IPS-NIHi7 (cell line): ENCODE measurements around the gene ARHGEF37.

Source experiments
- DNase-seq: peaks from one replicate; pipeline ENCODE4 v3.0.0; 2012; ENCODE audit warnings: mixed read lengths; ENCODE audit errors: extremely low spot score

The ARHGEF37 gene

GRCh38 chr5:149674686-149675085 is 93.4 kb downstream of the ARHGEF37 start:
- DNase-seq, result no peak

DNA sequence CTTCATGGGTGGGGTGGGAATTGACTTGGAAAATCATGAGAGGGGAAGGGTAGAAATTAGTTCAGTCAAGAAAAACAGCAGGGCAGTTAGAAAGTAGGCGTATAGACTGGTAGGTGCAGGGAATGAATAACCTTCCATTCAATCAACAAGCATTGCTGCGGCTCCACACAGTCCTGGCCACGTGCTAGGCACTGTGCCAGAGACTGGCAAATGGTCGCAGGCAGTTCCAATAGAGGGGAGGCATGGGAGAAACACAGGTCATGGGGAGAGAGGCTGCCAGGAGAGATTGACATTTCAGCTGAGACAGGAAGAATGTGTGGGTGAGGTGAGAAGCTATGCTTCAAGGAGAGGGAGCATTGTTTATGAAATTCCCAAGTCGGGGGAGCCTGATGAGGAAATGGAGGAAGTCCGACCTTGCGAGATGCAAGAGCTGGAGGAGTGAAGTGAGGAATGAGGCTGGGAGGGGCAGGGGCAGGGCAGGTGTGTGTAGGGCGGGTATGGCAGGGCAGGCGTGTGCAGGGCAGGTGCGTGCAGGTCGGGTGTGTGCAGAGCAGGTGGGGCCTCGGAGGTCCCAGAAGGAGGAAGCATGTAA is 94.4 kb downstream of the ARHGEF37 start:
- DNase-seq, result no peak

GRCh38 chr5:149677731-149678130 is 96.4 kb downstream of the ARHGEF37 start:
- no peak for DNase-seq

DNA sequence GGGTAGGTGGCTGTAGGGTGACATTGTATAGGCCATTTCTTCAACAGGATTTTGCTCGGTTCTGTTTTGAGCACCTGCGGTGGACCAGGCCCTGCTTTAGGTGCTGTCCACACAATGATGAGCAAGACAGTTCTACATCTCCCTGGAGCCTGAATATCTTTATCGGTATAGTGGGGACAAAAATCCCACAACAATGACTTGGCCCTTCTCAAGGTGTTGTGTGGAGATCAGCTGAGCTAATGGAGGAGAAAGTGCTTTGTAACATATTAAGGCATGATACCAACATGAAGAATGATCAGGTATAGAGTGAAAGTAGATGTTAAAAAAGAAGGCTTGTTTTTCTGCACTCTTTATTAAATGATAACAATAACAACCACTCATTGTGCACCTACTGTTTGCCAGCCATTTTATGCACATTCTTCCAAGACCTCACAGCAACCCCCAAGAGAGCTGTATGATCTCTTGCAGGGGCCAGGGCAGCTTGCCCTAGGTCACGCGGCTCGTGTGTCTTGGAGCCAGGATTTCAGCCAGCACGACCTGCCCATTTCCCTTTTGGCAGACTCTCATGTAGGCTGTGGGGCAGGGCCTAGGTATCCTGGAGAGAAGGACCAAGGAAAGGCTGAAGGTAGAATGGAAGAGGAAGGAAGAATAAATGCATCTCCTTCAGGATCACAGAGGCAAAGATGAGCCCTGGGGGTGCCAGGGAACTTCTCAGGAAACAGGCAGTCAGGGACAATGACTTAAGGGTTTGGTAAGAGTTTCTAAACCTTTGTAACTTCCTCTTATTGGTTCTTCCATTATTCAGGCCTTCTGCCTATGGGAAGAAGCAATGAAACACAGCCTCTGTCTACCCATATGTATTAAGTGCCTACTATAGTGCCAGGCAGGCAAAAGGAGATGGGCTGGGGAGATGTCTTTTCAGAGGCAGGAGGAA is 98.8 kb downstream of the ARHGEF37 start:
- no peak for DNase-seq

- no peak for DNase-seq
Measured at GRCh38 chr5:149680810-149681221, 99.5 kb downstream of the ARHGEF37 start.

GRCh38 chr5:149681252-149681651 is 100.0 kb downstream of the ARHGEF37 start:
- DNase-seq, result no peak

GRCh38 chr5:149681922-149682321 is 100.6 kb downstream of the ARHGEF37 start:
- DNase-seq, result no peak

DNA sequence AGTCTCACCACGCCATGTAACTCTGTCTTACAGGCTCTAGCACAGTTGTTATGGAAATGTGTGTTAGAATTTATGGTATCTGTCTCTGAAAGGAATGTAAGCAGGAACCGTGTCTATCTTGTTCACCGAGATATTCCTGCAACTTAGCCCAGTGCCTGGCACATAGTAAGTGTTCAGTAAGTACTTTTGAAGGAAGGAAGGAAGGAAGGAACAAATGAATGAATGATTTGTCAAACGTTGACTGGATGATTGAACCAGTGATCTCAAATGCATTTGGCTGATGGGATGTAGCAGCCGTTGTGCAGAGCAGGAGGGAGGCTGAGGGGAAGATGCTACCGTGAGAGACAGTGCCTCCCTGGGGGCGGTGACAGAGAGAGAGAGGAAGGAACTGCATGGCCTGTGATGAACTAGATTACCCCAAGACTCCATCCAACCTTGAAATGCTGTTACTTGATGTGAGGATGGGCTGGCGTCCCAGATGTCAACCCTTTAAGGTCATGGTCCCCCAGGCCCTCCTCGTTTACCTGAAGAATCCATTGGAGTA is 101.3 kb downstream of the ARHGEF37 start:
- no peak for DNase-seq

- no peak for DNase-seq
Measured at GRCh38 chr5:149683964-149684363, 102.7 kb downstream of the ARHGEF37 start.

DNA sequence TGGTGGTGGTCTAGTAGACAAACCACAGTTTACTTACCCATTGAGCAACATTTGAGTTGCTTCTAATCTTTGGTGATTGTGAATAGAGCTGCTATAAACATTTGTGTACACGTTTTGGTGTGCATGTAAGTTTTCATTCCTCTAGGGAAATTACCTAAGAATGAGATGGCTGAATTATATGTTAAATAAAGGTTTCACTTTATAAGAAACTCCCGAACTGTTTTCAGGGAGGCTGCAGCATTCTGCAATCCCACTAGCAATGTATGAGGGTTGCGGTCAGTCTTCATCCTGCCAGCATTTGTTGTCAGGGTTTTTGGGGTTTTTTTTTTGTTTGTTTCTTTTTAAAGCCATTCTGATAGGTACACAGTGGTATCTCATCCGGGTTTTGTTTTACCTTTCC is 103.1 kb downstream of the ARHGEF37 start:
- DNase-seq, result no peak
